D721Med (cell line): ENCODE results near the gene SEC14L5.

ENCODE experiments used
- DNase-seq: peaks from one replicate; pipeline ENCODE4 v3.0.0; 2011; ENCODE audit warnings: low spot score; ENCODE audit not compliant: insufficient read length
- FAIRE-seq: peaks from 2 replicates; lab custom pipeline; 2011; peaks lifted over from hg19 to GRCh38; lab: Jason Lieb, UNC
- TF ChIP-seq, protein P1 (sequence below): IDR thresholded peaks from 2 replicates; pipeline ENCODE4 v1.5.1; 2012; ENCODE audit warnings: mild to moderate bottlenecking, control low read depth; ENCODE audit not compliant: insufficient read depth; ENCODE audit errors: missing control alignments

Gene SEC14L5

DNA sequence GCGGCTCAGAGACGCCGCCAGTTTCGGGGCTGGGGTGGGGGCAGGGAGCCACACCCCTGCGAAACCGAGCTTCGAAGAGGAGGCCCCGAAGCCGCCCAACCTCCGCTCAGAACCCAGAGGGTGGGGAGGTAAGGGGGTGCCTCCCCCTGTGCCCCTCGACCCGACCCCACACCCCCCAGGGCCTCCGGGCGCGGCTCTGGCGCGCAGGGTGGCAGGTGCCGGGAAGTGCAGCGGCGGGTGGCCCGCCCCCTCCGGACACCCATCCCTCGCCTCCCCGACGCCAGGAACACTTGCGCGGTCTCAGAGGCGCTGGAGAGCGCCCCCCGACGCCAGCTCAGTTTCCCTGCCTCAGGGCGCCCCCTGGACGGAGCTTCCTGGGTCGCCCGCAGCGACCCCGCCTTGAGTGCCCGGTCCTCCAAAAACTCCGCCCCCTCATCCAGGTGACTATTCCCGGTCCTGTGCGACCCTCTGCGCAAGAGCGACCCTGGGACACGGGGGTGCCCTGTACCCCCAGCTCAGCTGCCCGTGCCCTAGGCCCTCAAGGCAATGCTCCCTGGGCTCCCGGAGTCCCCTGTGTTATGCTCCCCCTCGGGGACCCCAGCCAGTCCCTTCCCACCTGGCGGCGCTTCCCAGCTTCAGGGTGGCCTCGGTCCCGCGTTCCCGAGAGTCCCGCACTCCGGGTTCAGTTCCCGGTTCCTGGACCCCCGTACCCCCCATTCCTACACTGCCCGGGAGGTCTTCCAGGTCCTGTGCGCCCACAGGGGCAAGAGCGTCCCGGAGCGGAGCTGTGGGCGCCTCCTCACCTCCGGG lies 21.7 kb upstream of the SEC14L5 start:
- TF ChIP-seq, protein P1, sequence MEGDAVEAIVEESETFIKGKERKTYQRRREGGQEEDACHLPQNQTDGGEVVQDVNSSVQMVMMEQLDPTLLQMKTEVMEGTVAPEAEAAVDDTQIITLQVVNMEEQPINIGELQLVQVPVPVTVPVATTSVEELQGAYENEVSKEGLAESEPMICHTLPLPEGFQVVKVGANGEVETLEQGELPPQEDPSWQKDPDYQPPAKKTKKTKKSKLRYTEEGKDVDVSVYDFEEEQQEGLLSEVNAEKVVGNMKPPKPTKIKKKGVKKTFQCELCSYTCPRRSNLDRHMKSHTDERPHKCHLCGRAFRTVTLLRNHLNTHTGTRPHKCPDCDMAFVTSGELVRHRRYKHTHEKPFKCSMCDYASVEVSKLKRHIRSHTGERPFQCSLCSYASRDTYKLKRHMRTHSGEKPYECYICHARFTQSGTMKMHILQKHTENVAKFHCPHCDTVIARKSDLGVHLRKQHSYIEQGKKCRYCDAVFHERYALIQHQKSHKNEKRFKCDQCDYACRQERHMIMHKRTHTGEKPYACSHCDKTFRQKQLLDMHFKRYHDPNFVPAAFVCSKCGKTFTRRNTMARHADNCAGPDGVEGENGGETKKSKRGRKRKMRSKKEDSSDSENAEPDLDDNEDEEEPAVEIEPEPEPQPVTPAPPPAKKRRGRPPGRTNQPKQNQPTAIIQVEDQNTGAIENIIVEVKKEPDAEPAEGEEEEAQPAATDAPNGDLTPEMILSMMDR, result peak; percentile 14
- FAIRE-seq, result no peak
- DNase-seq, result peak; percentile 35

DNA sequence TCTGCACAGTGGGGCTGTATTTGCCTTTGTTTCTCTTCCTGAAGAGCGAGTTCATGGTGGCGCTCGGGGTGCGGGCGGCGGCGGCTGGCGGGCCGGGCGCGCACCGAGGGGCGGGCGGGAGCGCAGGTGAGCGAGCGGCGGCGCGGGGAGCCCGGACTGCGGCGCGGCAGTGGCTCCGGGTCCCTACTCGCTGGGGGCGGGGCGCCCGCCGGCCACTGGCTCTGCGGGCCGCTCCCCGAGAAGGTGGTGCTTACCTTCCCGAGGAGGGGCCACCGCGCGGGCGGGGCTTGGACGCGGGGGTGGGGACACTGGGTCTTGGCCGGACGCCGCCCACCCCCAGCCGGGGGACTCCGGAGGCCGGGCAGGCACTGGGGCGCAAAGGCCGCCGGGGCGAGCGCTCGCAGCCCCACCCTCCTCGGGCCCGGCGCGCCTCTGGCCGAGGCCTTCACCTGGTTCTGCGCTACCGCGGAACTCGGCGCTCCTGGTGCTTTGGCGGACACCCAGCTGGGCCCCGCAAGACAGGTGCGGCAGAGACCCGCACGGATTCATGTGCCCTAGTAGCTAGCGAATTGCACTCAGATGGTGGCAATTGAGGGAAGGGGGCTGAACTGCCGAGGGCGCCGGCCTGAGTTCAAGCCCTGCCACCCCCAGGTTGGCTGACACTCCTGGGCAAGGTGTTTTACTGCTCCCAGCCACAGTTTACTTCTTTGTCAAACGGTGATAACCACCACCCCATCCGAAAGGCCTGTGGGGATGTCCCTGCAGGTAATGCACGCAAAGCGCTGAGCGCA lies 20.9 kb upstream of the SEC14L5 start, which contains the start of gene PPL:
Gene PPL (minus strand): TSS at position 158 of the 791 bp plus-strand sequence. CDS start 103 bp downstream, at position 55.
- TF ChIP-seq, protein P1, result no peak
- FAIRE-seq, result no peak
- DNase-seq, result peak; percentile 47

DNA sequence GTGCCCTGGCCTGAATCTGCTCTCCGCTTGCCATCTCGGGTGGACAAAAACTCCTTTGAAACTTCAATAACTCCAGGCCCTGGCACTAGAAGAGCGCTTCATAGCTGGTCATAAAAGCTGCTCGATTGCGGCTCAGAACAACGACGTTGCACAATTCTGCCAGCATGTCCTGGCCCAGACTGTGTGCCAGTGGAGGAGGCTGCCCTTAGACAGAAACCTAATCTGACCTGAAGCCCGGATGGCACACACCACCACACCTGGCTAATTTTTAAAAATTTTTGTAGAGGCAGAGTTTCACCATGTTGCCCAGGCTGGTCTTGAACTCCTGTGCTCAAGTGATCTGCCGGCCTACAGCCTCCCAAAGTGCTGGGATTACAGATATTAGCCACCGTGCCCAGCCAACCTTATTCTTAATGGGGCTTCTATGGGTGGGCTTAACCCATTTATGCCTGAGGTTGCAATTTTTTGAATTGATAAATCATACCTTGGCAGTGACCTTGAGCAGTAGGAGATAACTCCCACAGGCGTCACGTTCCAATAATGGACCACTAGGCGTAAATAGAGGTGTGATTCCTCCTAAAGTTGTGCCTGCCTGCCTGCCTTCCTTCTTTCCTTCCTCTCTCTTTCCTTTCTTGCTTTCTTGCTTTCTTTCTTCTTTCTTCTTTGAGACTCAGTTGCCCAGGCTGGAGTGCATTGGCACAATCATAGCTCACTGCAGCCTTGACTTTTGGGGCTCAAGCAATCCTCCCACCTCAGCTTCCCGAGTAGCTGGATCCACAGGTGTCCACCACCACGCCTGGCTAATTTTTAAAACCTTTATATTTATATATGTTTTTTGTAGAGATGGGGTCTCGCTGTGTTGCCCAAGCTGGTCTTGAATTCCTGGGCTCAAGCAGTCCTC lies 20.1 kb upstream of the SEC14L5 start:
- DNase-seq (no peak), FAIRE-seq (no peak)
- TF ChIP-seq, protein P1, result no peak

DNA sequence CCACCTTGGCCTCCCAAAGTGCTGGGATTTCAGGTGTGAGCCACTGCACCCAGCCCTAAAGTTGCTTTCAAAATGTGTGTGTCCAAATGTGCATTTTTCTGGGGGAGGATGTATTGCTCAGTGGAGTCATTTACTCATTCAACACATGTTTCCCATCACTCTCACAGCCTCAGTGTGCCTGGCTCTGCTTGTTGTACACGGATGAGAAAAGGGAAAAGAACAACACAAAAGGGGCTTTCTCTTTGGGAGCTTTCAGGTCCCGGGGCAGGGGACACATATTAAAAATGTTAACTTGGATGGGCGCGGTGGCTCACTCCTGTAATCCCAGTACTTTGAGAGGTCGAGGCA lies 19.5 kb upstream of the SEC14L5 start:
- DNase-seq (no peak), FAIRE-seq (no peak)
- TF ChIP-seq, protein P1, result no peak

DNA sequence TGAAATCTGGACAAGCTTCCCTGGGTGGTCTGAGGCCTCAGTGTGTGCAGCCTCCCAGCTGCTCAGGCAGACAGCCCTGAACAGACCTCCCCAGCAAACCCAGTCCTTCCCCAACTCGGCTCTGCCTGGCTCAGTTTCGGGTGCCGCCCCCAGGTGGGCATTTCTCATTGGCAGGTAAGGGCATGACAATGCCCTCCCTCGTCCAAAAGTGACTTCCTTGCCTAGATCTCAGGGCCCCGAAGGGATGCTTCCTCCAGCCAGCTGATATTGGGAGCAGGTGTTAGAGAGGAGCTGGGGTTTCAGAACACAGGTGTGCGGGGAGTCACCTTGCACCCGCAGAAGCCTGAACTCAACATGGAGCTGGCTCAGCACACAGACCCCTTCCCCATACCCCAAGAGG lies 17.4 kb upstream of the SEC14L5 start:
- TF ChIP-seq, protein P1, result no peak
- no peak for DNase-seq

DNA sequence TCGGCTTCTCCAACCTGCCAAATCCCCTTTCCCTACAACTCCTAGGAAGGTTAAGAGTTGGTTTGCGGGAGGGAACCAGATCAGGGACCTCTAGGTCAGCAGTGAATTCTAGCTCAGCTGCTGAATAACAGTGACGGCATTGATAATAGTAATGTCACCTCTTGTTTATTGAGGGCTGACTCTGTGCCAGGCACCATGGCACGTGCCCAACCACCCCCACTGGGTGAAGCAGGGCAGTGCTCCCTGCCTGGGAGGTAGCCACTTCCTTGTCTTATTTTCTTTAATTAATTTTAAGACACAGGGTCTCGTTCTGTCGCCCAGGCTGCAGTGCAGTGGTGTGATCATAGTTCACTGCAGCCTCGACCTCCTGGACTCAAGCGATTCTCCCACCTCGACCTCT lies 15.6 kb upstream of the SEC14L5 start:
- TF ChIP-seq, protein P1, result no peak
- FAIRE-seq, result no peak
- DNase-seq, result no peak

More for the DNA sequence above, 17.4 kb upstream of the SEC14L5 start:
- no peak for FAIRE-seq
